HUES64 (cell line): Measurements from ENCODE around the gene CFAP77.

Source experiments
- H3K27ac ChIP-seq: 2 replicates; pipeline ENCODE4 v1.7.0; 2013; ENCODE audit warnings: low read depth, low read length, inconsistent platforms
- H3K27me3 ChIP-seq: 2 replicates; pipeline ENCODE4 v1.6.1; 2013; ENCODE audit warnings: mild to moderate bottlenecking, low read length; ENCODE audit not compliant: insufficient read depth
- H3K36me3 ChIP-seq: 2 replicates; pipeline ENCODE4 v1.6.1; 2013; ENCODE audit warnings: mild to moderate bottlenecking, low read length; ENCODE audit not compliant: insufficient read depth
- H3K4me1 ChIP-seq: 2 replicates; pipeline ENCODE4 v1.6.1; 2013; ENCODE audit warnings: mild to moderate bottlenecking, low read length, moderate library complexity; ENCODE audit not compliant: insufficient read depth
- H3K4me3 ChIP-seq: 2 replicates; pipeline ENCODE4 v1.5.1; 2013; ENCODE audit warnings: mild to moderate bottlenecking, low read length, moderate library complexity
- H3K9ac ChIP-seq: 2 replicates; pipeline ENCODE4 v1.6.1; 2013; ENCODE audit warnings: mild to moderate bottlenecking, low read depth, low read length
- H3K9me3 ChIP-seq: 2 replicates; pipeline ENCODE4 v1.6.1; 2013; ENCODE audit warnings: low read depth, low read length; ENCODE audit not compliant: insufficient read depth
- WGBS: fragments of 150-250, 120-280 bp; methylation state at CpG from one replicate; pipeline ENCODE4 v1.1.7; 2013; ENCODE audit warnings: missing lambda C conversion rate; 5-methylcytosine and 5-hydroxymethylcytosine counted together

CFAP77 gene

DNA sequence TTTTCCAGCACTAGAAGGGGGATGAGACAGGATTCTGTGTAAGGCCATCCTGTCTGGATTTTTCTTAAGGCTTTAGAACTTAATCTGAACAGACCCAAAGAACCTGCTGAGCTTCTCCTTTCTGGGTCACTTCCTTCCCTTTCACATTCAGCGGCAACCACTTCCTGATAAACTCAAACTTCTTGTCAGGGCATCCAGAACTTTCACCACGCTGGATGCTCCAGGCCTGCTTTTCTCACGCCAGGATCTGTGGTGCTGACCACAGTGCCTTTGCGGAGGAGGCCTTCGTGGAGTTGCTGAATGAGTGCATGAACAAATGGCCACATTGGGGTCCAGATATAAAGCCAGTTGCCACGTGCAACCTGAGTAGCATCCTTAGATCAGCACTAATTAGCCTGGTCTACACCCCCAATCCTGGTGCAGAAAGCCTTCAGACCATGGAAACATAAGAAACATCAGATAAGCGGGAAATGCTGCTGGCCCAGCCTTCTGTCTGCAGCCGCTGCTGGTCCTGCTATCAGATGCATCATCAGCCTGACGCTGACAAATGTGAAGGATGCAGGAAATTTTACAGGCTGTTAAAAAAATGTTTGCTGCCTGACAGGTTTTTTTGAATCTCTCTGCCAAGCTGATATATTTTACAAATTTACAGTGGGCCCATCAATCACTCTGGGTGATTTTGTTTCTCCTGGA, 97.1 kb downstream of the CFAP77 start:
- no peak overlapping the region for H3K9ac ChIP-seq
- H3K4me1 ChIP-seq, result peaks cover 11% of the 10 kb centered on the region
- no peaks in the 10 kb centered on the region for H3K9me3 ChIP-seq
- no peaks in the 10 kb centered on the region for H3K36me3 ChIP-seq
- no peak overlapping the region for H3K27ac ChIP-seq
- no peaks in the 10 kb centered on the region for H3K27me3 ChIP-seq
- H3K4me3 ChIP-seq, result no peak overlapping the region
- 75% methylated on average over 9 of the region's 9 CpGs for WGBS

DNA sequence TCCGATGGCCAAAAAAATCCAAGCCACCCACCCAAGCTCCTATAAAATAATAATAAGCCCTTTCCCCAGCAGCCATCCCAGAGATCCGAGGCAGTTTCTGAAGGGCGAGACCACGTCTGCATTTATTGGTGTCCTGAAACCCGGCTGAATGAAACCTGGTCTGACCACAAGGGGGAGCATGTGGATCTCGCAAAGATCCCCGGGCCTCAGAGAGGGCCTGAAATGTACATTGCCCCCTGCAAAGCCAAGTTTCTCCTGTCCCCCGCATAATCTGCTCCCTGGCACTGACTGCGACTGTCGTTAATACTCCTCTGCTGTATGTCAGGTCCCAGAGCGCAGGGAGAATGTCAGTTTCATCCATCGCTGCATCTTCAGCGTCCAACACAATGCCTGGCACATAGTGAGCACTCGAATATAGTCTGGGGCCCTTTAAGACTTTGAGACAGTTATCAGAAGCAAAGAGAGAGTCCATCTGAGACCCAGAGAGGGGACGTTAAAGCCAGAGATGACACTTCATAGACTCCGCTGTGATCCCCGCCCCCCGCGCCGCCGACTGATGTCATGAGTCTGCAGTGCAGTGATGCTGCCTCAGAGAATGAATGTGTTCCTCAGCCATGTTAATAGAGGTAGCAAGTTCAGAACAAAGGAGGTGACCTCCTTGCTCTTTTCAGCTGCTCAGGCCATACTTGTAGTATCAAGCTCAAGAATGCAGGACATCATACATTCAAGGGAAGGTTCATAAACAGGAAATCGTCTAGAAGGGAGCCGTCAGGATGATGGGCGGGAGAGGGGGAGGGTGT, 97.9 kb downstream of the CFAP77 start:
- peaks cover 11% of the 10 kb centered on the region for H3K4me1 ChIP-seq
- no peaks in the 10 kb centered on the region for H3K36me3 ChIP-seq
- no peaks in the 10 kb centered on the region for H3K9me3 ChIP-seq
- H3K27ac ChIP-seq, result no peak overlapping the region
- 54% methylated on average over 24 of the region's 24 CpGs for WGBS
- no peak overlapping the region for H3K4me3 ChIP-seq
- no peak overlapping the region for H3K9ac ChIP-seq
- no peaks in the 10 kb centered on the region for H3K27me3 ChIP-seq

GRCh38 chr9:132509928-132510874, 100.2 kb downstream of the CFAP77 start:
- Histone ChIP-seq H3K27me3 (no peaks in the 10 kb centered on the region), H3K27ac (no peak overlapping the region), H3K4me3 (no peak overlapping the region), H3K9ac (no peak overlapping the region), H3K9me3 (no peaks in the 10 kb centered on the region), H3K4me1 (0 out of 2 replicates have a peak, but pooled peaks cover under 1% of the 10 kb centered on the region), H3K36me3 (no peaks in the 10 kb centered on the region)
- 87% methylated on average over 40 of the region's 40 CpGs for WGBS

DNA sequence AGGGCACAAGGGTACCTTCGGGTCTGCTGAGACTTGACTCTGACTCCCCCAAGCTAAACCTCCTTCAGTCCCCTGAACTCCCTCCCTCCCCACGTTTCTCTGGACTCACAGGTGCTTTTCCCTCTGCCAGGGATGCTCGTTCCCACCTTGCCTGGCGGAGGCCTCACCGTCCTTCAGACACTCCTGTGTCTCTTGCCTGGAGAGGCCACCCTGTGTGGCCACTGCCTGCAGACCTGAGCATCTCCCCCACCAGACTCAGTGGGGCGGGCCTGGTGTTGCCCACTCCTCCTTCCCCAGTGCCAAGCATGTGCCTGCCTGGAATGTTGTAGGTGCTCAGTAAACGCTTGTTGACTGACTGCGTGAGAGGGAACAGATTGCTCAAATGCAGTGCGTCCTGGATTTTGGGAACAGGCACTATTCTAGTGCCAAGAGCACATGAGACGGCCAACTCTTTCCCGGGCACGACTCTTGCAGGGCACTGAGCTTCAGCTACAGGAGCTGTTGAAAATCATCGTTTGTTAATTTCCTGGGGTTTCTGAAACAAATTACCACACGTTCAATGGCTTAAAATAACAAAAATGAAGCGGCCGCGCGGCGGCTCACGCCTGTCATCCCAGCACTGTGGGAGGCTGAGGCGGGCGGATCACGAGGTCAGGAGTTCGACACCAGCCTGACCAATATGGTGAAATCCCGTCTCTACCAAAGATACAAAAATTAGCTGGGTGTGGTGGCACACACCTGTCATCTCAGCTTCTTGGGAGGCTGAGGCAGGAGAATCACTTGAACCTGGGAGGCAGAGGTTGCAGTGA, 101.4 kb downstream of the CFAP77 start:
- Histone ChIP-seq H3K27ac (no peak overlapping the region), H3K4me3 (no peak overlapping the region), H3K9ac (no peak overlapping the region), H3K36me3 (no peaks in the 10 kb centered on the region), H3K4me1 (no peaks in the 10 kb centered on the region), H3K9me3 (no peaks in the 10 kb centered on the region), H3K27me3 (no peaks in the 10 kb centered on the region)
- WGBS, result 92% methylated on average over 25 of the region's 25 CpGs

- no peaks in the 10 kb centered on the region for H3K4me1 ChIP-seq
- no peaks in the 10 kb centered on the region for H3K27me3 ChIP-seq
- no peak overlapping the region for H3K4me3 ChIP-seq
- H3K27ac ChIP-seq, result no peak overlapping the region
- H3K9me3 ChIP-seq, result no peaks in the 10 kb centered on the region
- 94% methylated on average over 15 of the region's 15 CpGs for whole genome bisulfite sequencing
- H3K9ac ChIP-seq, result no peak overlapping the region
- H3K36me3 ChIP-seq, result no peaks in the 10 kb centered on the region
Measured at GRCh38 chr9:132513416-132513815, 103.4 kb downstream of the CFAP77 start.

DNA sequence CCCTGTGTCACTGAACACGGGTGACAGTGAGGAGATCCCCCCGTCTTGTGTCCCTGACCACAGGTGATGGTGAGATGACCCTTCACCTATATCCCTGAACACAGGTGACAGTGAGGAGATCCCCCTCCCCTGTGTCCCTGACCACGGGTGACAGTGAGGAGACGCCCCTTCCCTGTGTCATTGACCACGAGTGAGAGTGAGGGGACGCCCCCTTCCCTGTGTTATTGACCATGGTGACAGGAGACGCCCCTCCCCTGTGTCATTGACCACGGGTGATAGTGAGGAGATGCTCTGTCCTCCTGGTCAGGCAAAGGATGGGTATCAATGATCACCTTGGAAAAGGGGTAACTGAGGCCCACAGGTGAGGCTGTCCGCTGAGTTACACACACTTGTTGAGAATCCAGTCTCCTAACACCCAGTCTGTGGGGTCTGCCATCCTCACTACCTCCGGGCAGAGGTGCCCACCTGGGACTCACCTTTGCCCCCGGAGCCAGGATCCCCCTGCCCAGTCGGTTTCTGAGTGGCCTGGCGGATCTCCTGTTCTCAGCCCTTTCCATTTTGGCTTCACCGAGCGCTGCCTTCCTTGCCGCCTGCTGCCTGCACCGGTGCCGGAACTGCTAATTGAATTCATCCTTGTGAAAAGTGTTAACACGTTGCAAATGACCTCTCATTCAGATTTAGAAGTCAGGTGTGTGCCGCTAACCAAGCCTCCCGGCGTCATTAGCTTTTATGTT, 104.2 kb downstream of the CFAP77 start:
- no peaks in the 10 kb centered on the region for H3K27me3 ChIP-seq
- no peak overlapping the region for H3K9ac ChIP-seq
- H3K27ac ChIP-seq, result no peak overlapping the region
- no peak overlapping the region for H3K4me3 ChIP-seq
- no peaks in the 10 kb centered on the region for H3K9me3 ChIP-seq
- WGBS, result 72% methylated on average over 22 of the region's 22 CpGs
- H3K36me3 ChIP-seq, result no peaks in the 10 kb centered on the region
- no peaks in the 10 kb centered on the region for H3K4me1 ChIP-seq

DNA sequence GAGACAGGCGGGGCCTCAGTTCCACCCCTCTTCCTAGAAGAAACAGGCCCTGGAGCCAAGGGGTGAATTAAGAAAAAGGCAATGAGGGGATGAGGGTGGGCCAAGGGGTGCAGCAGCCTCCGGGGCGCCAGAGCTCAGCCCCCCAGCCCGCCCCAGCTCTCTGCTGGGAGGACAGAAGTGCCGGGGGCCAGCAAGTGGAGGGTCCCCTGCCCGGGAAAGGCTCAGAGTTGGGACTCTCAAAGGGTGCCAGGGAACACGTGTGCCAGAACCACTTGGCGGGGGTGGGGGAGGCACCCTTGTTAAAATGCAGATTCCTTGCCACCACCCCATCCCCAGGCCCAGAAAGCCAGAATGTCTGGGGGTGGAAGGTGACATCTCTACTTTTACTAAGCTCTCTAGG, 104.8 kb downstream of the CFAP77 start:
- H3K27ac ChIP-seq, result no peak overlapping the region
- no peaks in the 10 kb centered on the region for H3K9me3 ChIP-seq
- H3K4me1 ChIP-seq, result no peaks in the 10 kb centered on the region
- H3K4me3 ChIP-seq, result no peak overlapping the region
- no peak overlapping the region for H3K9ac ChIP-seq
- no peaks in the 10 kb centered on the region for H3K27me3 ChIP-seq
- no peaks in the 10 kb centered on the region for H3K36me3 ChIP-seq
- WGBS, result 67% methylated on average over 8 of the region's 8 CpGs

GRCh38 chr9:132516301-132516700, 106.3 kb downstream of the CFAP77 start:
- H3K4me3 ChIP-seq, result no peak overlapping the region
- WGBS, result 94% methylated on average over 6 of the region's 6 CpGs

GRCh38 chr9:132516911-132517310, 106.9 kb downstream of the CFAP77 start:
- 84% methylated on average over 18 of the region's 18 CpGs for WGBS
- H3K27me3 ChIP-seq, result no peaks in the 10 kb centered on the region

More at GRCh38 chr9:132516301-132516700, 106.3 kb downstream of the CFAP77 start:
- Histone ChIP-seq H3K9ac (no peak overlapping the region), H3K9me3 (no peaks in the 10 kb centered on the region), H3K27me3 (no peaks in the 10 kb centered on the region), H3K36me3 (no peaks in the 10 kb centered on the region), H3K4me1 (no peaks in the 10 kb centered on the region), H3K27ac (no peak overlapping the region)

More at GRCh38 chr9:132516911-132517310, 106.9 kb downstream of the CFAP77 start:
- Histone ChIP-seq H3K9ac (no peak overlapping the region), H3K9me3 (no peaks in the 10 kb centered on the region), H3K4me1 (no peaks in the 10 kb centered on the region), H3K36me3 (no peaks in the 10 kb centered on the region), H3K4me3 (no peak overlapping the region), H3K27ac (no peak overlapping the region)
